A204.1 (cell line): ENCODE data around the gene TCN2.
"Not testable (repeated sequence)": the region's sequence is repeated elsewhere in the genome, so short reads cannot be mapped to it uniquely, and the experiment has no call there.

Experiments used
- FAIRE-seq: peaks from 2 replicates; lab custom pipeline; 2012; peaks lifted over from hg19 to GRCh38; lab: Jason Lieb, UNC

The TCN2 gene

GRCh38 chr22:30611197-30611596 is 4.2 kb downstream of the TCN2 start:
- FAIRE-seq: no peak

GRCh38 chr22:30612789-30613188 is 5.8 kb downstream of the TCN2 start:
- no peak for FAIRE-seq

GRCh38 chr22:30614268-30614667 is 7.3 kb downstream of the TCN2 start:
- no peak for FAIRE-seq

GRCh38 chr22:30614879-30615278 is 7.9 kb downstream of the TCN2 start:
- FAIRE-seq: no peak

- no peak for FAIRE-seq
Observed at GRCh38 chr22:30615543-30615954, 8.6 kb downstream of the TCN2 start.

- FAIRE-seq: no peak
Observed at GRCh38 chr22:30617819-30618218, 10.8 kb downstream of the TCN2 start.

GRCh38 chr22:30619909-30620308 is 12.9 kb downstream of the TCN2 start:
- FAIRE-seq: not testable (repeated sequence)

- no peak for FAIRE-seq
Observed at GRCh38 chr22:30626413-30626812, 19.4 kb downstream of the TCN2 start.

- FAIRE-seq: no peak
Observed at GRCh38 chr22:30627471-30627870, 20.5 kb downstream of the TCN2 start.

GRCh38 chr22:30628491-30628890 is 21.5 kb downstream of the TCN2 start:
- FAIRE-seq: no peak

GRCh38 chr22:30631469-30631868 is 24.5 kb downstream of the TCN2 start:
- FAIRE-seq: not testable (repeated sequence)

- no peak for FAIRE-seq
Observed at GRCh38 chr22:30634471-30635233, 27.7 kb downstream of the TCN2 start.

- FAIRE-seq: no peak
Observed at GRCh38 chr22:30635273-30636225, 28.6 kb downstream of the TCN2 start, which contains the start of gene SLC35E4. Gene SLC35E4, plus strand, starts transcription at chr22:30635781. Its CDS starts 670 bp downstream, at chr22:30636451.

- FAIRE-seq: no peak
Observed at GRCh38 chr22:30636226-30637077, 29.5 kb downstream of the TCN2 start.

GRCh38 chr22:30637701-30638114 is 30.7 kb downstream of the TCN2 start:
- FAIRE-seq: no peak

- FAIRE-seq: no peak
Observed at GRCh38 chr22:30640361-30640760, 33.4 kb downstream of the TCN2 start.

- FAIRE-seq: no peak
Observed at GRCh38 chr22:30640839-30641430, 34.0 kb downstream of the TCN2 start.

GRCh38 chr22:30643055-30643875 is 36.3 kb downstream of the TCN2 start:
- FAIRE-seq: no peak

GRCh38 chr22:30646518-30647160 is 39.7 kb downstream of the TCN2 start:
- FAIRE-seq: no peak

GRCh38 chr22:30647536-30647935 is 40.6 kb downstream of the TCN2 start:
- FAIRE-seq: no peak
